ENCODE results near the gene PSD. TPM values are rescaled to one million over a fixed set of nuclear protein-coding genes. Genes with fewer than 3 reads are reported as not detected.
A peak's percentile ranks its signal among the peaks of the same experiment; 100 is the strongest.

PSD gene
- total and polyA plus RNA-seq, 10 of the 15 experiments (the other 5 are each of a cell fraction or from before 2014, with no cell fraction given): 0.11 to 2.0 (median 0.49) TPM; not detected in 2

DNA sequence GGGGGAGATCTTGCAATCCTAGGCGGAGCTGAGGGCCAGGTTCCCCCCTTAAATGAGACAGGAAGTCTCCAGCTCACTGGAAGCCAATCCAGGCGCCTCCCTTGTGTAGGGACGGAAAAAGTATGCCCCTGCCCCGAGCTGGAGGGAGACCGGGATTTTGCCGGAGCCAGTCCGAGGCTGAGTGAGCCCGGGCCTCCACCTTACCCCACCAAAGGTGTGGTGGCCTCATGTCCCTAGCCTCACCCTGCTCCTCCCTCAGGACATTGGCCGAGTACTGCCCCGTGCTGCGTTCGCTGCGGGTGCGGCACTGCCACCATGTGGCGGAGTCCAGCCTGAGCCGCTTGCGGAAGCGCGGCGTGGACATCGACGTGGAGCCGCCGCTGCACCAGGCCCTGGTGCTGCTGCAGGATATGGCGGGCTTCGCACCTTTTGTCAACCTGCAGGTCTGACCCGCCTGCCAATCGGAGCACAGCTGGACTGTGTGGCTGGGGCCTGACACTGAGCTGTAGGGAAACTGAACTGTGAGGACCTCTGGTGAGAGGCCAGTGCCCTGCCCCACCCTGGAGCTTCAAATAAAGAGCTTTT lies 4.1 kb upstream of the PSD start:
- ChIA-PET SMC1A (ENCODE audit: uncharacterized antibody, unreplicated experiment) (interaction anchor here (1.0 to 4.2 kb wide), 7 partner anchors 11 to 71 kb away, joined by 3 to 42 read pairs (median 4); partner anchors contain the start of genes C10orf95, CUEDC2 and NFKB2), RAD21 (ENCODE audit: unreplicated experiment) (interaction anchor here (1.0 to 3.8 kb wide), 8 partner anchors 10 to 271 kb away, joined by 3 to 24 read pairs (median 8); partner anchors contain the start of genes ACTR1A, CUEDC2 and NOLC1), CTCF (interaction anchor here (0.7 to 5.6 kb wide), 17 partner anchors 8 to 253 kb away, joined by 3 to 90 read pairs (median 9); partner anchors contain the start of genes C10orf95, CUEDC2, ELOVL3 and NFKB2), POLR2A (interaction anchor here (1.1 to 4.9 kb wide), 6 partner anchors 9 to 192 kb away, joined by 3 to 35 read pairs (median 10); partner anchors contain the start of genes C10orf95, CUEDC2 and NFKB2)
- DNase-seq (ENCODE audit: low read depth, low spot score) (no peak), ATAC-seq (peak; percentile 66), FAIRE-seq (no peak)
- peak overlapping the region; percentile 95 for H3K4me2 ChIP-seq (ENCODE audit: control insufficient read depth, insufficient read depth)
- intact Hi-C loops (cut with micrococcal nuclease; ENCODE audit: unreplicated experiment) (no loop called here), in situ Hi-C loops (cut with MboI) (no loop called here)
- H2AFZ ChIP-seq (ENCODE audit: control insufficient read depth, low read depth, low read length): peak overlapping the region; percentile 52
- peaks cover 7% of the 10 kb centered on the region for H3K79me2 ChIP-seq (ENCODE audit: control insufficient read depth, insufficient read depth, low read length)
- WGBS (ENCODE audit: insufficient coverage, insufficient replicate concordance, low lambda C conversion rate, missing lambda C conversion rate): 60% methylated on average over 27 of the region's 28 CpGs
- H3K27ac ChIP-seq (ENCODE audit: control insufficient read depth, insufficient read depth): peak overlapping the region; percentile 43; the same call in 1 of the 2 replicates
- no peaks in the 10 kb centered on the region for H3K9me3 ChIP-seq (replicated peaks; ENCODE audit: control insufficient read depth, insufficient read depth, low read length)
- peaks cover 18% of the 10 kb centered on the region for H3K4me1 ChIP-seq (ENCODE audit: control insufficient read depth, insufficient read depth, low read length)
- H3K36me3 ChIP-seq (ENCODE audit: control insufficient read depth in 2 of 2, insufficient read depth in 2 of 2, low read length in 1 of 2): peaks cover 0 to 5% of the 10 kb centered on the region in 2 experiments; a peak in 2 of 4 replicates
- peak overlapping the region; percentile 98 for H3K4me3 ChIP-seq
- BruUV-seq (replicated peaks): no TSS peak
- peaks cover 2% of the 10 kb centered on the region; the same call in 1 of the 2 replicates for H4K20me1 ChIP-seq (ENCODE audit: control insufficient read depth, insufficient read depth)
- H3K27me3 ChIP-seq (replicated peaks in 1 of 2; ENCODE audit: control insufficient read depth in 2 of 2, insufficient read depth in 2 of 2, low read length in 1 of 2): no peaks in the 10 kb centered on the region; a peak in 1 of 4 replicates
- H3K9ac ChIP-seq (ENCODE audit: control insufficient read depth, insufficient read depth, low read length): peak overlapping the region; percentile 78
- TF ChIP-seq ATF7 (IDR thresholded peaks at IDR 0.05; ENCODE audit: low read depth): no peak
- TF ChIP-seq RELA (IDR thresholded peaks at IDR 0.05; ENCODE audit: borderline replicate concordance, partially characterized antibody): peak; percentile 27
- peak in 1 of 2 experiments; percentile 62; a peak in 2 of 4 replicates for TF ChIP-seq BHLHE40 (IDR thresholded peaks at IDR 0.05; ENCODE audit: borderline replicate concordance in 1 of 2, low read depth in 2 of 2, low read length in 1 of 2)
- TF ChIP-seq YY1 (IDR thresholded peaks at IDR 0.05; ENCODE audit: low read depth, low read length): peak; percentile 67
- TF ChIP-seq NFYB (IDR thresholded peaks at IDR 0.05; ENCODE audit: insufficient read depth, low read depth, low read length): 0 out of 2 replicates have a peak, but pooled peaks have one; percentile 21
- TF ChIP-seq, protein P1, sequence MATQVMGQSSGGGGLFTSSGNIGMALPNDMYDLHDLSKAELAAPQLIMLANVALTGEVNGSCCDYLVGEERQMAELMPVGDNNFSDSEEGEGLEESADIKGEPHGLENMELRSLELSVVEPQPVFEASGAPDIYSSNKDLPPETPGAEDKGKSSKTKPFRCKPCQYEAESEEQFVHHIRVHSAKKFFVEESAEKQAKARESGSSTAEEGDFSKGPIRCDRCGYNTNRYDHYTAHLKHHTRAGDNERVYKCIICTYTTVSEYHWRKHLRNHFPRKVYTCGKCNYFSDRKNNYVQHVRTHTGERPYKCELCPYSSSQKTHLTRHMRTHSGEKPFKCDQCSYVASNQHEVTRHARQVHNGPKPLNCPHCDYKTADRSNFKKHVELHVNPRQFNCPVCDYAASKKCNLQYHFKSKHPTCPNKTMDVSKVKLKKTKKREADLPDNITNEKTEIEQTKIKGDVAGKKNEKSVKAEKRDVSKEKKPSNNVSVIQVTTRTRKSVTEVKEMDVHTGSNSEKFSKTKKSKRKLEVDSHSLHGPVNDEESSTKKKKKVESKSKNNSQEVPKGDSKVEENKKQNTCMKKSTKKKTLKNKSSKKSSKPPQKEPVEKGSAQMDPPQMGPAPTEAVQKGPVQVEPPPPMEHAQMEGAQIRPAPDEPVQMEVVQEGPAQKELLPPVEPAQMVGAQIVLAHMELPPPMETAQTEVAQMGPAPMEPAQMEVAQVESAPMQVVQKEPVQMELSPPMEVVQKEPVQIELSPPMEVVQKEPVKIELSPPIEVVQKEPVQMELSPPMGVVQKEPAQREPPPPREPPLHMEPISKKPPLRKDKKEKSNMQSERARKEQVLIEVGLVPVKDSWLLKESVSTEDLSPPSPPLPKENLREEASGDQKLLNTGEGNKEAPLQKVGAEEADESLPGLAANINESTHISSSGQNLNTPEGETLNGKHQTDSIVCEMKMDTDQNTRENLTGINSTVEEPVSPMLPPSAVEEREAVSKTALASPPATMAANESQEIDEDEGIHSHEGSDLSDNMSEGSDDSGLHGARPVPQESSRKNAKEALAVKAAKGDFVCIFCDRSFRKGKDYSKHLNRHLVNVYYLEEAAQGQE (IDR thresholded peaks at IDR 0.05; ENCODE audit: low read depth, low read length): no peak
- TF ChIP-seq NR2F1 (conservative IDR thresholded peaks at IDR 0.05): 0 out of 2 replicates have a peak, but pooled peaks have one; percentile 25
- TF ChIP-seq, protein P2, sequence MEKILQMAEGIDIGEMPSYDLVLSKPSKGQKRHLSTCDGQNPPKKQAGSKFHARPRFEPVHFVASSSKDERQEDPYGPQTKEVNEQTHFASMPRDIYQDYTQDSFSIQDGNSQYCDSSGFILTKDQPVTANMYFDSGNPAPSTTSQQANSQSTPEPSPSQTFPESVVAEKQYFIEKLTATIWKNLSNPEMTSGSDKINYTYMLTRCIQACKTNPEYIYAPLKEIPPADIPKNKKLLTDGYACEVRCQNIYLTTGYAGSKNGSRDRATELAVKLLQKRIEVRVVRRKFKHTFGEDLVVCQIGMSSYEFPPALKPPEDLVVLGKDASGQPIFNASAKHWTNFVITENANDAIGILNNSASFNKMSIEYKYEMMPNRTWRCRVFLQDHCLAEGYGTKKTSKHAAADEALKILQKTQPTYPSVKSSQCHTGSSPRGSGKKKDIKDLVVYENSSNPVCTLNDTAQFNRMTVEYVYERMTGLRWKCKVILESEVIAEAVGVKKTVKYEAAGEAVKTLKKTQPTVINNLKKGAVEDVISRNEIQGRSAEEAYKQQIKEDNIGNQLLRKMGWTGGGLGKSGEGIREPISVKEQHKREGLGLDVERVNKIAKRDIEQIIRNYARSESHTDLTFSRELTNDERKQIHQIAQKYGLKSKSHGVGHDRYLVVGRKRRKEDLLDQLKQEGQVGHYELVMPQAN (conservative IDR thresholded peaks at IDR 0.05): no peak
- no peak for TF ChIP-seq NFYA (IDR thresholded peaks at IDR 0.05; ENCODE audit: borderline replicate concordance, low read depth, low read length)
- peak; percentile 67 for TF ChIP-seq RAD21 (IDR thresholded peaks at IDR 0.05; ENCODE audit: insufficient read depth, low read depth, low read length)
- TF ChIP-seq, protein P3, sequence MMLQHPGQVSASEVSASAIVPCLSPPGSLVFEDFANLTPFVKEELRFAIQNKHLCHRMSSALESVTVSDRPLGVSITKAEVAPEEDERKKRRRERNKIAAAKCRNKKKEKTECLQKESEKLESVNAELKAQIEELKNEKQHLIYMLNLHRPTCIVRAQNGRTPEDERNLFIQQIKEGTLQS (IDR thresholded peaks at IDR 0.05; ENCODE audit: borderline replicate concordance, extremely low read depth, low read depth, low read length): no peak
- no peak for TF ChIP-seq RB1 (IDR thresholded peaks at IDR 0.05; ENCODE audit: borderline replicate concordance)
- TF ChIP-seq NFIC (IDR thresholded peaks at IDR 0.05; ENCODE audit: low read depth, low read length): no peak
- no peak for TF ChIP-seq IRF4 (IDR thresholded peaks at IDR 0.05; ENCODE audit: low read depth, low read length)
- TF ChIP-seq SMARCA5 (IDR thresholded peaks at IDR 0.05): peak; percentile 69; the same call in 1 of the 2 replicates
- TF ChIP-seq, protein P4, sequence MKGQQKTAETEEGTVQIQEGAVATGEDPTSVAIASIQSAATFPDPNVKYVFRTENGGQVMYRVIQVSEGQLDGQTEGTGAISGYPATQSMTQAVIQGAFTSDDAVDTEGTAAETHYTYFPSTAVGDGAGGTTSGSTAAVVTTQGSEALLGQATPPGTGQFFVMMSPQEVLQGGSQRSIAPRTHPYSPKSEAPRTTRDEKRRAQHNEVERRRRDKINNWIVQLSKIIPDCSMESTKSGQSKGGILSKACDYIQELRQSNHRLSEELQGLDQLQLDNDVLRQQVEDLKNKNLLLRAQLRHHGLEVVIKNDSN (IDR thresholded peaks at IDR 0.05; ENCODE audit: borderline replicate concordance, extremely low read length, insufficient read depth, low read depth, low read length): peak; percentile 49

All from GM12878 (cell line).